Bronchial smooth muscle cell (primary cell): Measurements from ENCODE around the gene RGL3. TPM values are rescaled to one million over a fixed set of nuclear protein-coding genes. Genes with fewer than 3 reads are reported as not detected.

Experiments
- total RNA-seq: library from RNA; depleted of rRNA; stranded (reverse); fragments of >200 nt; gene quantifications from 2 replicates; pipeline ENCODE4 v1.2.1, GENCODE V29; 2014

Gene RGL3, protein sequence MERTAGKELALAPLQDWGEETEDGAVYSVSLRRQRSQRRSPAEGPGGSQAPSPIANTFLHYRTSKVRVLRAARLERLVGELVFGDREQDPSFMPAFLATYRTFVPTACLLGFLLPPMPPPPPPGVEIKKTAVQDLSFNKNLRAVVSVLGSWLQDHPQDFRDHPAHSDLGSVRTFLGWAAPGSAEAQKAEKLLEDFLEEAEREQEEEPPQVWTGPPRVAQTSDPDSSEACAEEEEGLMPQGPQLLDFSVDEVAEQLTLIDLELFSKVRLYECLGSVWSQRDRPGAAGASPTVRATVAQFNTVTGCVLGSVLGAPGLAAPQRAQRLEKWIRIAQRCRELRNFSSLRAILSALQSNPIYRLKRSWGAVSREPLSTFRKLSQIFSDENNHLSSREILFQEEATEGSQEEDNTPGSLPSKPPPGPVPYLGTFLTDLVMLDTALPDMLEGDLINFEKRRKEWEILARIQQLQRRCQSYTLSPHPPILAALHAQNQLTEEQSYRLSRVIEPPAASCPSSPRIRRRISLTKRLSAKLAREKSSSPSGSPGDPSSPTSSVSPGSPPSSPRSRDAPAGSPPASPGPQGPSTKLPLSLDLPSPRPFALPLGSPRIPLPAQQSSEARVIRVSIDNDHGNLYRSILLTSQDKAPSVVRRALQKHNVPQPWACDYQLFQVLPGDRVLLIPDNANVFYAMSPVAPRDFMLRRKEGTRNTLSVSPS
- 2.7 and 4.4 TPM in 2 replicates for total RNA-seq

DNA sequence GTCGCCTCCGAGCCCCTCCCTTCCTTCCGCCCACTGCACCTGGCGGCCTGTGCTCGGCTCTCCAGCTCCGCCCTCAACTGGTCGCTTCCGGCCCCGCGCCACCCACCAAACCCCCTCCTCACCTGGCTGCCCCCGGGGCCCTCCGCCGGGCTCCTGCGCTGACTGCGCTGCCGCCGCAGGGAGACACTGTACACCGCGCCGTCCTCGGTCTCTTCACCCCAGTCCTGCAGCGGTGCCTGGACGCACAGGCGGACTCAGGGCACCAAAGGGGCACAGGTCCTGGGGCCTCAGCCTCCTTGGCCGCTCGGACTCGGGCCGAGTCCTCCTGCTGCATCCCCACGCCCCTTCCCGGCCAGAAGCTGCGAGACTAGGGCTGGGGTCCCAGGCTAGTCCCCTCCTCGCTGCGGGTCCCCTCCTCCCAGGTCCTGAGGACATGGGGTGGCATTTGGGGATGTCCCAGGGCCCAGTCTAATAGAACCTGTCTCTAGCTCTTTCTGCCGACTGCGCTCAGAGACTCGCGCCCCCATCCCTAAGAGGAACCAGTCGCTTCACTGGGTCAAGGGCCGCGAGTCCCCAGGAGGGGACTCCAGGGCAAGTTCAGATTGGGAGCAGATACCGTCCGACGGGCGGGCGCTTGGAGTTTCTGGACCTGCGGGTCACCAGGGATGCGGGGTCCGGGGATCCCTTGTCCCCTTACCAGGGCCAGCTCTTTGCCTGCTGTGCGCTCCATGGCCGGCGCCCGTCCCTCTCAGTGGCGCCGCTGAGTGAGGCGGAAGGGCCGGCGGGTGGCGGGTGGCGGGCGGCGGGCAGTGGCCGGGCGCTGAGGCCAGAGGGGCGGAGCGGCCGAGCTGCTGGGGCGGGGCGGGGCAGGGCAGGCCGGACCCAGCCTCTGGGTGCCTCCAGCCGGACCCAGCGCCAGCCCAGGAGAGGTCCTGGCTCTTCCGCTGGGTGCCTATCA, at the start of gene RGL3:
Gene RGL3, minus strand, starts transcription at position 766 of the 958 bp plus-strand sequence. Its CDS starts 36 bp downstream, at position 730.

GRCh38 chr19:11435057-11435832, 16.1 kb upstream of the RGL3 start, which contains the start of the genes ODAD3 and PRKCSH:
Gene ODAD3 (minus strand): TSS chr19:11435121. CDS start chr19:11435016, 105 bp downstream.
Gene PRKCSH (plus strand): TSS chr19:11435635. CDS start chr19:11436118, 483 bp downstream.

DNA sequence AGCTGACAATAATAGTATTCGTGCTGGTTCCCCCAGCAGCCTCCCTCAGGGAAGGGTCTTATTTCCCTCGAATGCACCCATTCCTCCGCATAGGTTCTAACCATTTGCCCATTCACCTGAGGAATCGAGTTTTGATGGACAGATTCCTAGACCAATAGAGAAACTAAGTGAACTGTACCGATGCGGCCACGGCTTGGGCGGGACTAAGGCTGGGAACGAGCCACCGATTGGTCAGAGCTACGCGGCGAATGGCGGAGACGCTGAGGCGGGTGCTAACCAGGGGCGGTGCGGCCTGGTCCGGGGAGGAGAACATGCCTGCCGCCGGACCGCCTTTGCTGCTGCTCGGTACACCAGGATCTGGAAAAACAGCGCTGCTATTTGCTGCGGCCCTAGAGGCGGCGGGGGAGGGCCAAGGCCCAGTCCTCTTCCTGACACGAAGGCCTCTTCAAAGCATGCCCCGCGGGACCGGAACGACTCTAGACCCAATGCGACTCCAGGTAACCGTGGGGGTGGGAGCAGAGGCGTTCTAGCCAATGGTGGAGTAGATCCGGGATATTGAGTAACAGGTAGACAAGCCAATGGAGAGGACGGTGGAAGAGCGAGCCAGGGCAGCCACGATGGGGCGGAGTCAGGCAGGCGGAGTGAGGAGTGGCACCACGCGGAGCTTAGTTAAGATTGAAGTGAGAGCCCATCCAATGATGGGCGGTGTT, 44.5 kb downstream of the RGL3 start, which contains the start of gene SWSAP1:
Gene SWSAP1, plus strand, starts transcription at position 234 of the 710 bp plus-strand sequence. Its CDS starts 15 bp downstream, at position 249.

GRCh38 chr19:11355160-11356073, 63.7 kb downstream of the RGL3 start, which contains the start of gene PLPPR2:
Gene PLPPR2 (plus strand): TSS chr19:11355432. CDS start chr19:11357674, 2,242 bp downstream.

DNA sequence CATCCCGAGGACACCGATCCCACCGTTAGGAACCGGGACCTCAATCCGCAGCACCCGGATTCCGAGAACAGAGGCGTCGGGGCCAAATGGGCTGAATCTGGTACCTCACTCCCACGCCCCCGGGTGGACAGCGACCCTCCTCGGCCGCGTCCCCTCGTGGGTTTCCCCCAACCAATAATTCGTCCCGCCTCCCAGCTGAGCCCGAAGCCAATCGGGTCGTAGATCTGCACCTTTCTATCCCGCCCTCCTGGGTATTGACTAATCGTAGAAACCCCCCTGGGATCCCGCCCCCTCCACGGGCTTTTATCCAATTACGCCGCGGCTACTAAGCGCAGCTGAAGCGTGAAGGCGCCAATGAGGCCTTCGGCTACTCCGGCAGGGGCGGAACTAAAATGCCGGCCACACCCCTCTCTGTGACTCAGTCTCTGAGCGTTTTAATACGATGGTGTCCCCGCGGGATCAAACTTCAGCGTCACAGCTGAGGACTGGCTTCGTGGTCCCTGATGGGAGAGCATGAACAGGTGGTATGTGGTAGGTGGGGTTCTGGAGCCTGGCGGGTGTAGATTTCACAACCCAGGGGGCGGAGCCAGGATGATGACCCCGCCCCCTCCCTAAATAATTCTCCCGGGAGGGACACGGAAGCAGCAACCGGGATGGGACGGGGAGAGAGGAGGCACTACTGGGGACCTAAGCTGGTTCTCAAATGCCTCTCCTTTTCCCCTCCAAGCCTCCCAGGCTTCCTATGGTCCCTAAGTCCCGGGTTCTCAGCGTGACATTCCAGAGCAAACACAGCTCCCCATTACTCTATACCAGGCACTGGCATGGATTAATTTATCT, 72.8 kb downstream of the RGL3 start, which contains the start of the genes CCDC159 and TMEM205:
Gene CCDC159, plus strand, starts transcription at position 416 of the 837 bp plus-strand sequence. Its CDS starts 88 bp downstream, at position 504.
Gene TMEM205, minus strand, starts transcription at position 165 of the 837 bp plus-strand sequence. CDS start 649 bp downstream, outside the sequence.

Other genes starting within 250 kb of the RGL3 start
- gene KANK2, start 221.8 kb downstream of the RGL3 start, total RNA-seq: 350 and 544 TPM in 2 replicates
- not detected in 2 replicates for gene ANGPTL8, start 179.7 kb downstream of the RGL3 start, total RNA-seq
- 8.2 and 12.5 TPM in 2 replicates for gene DOCK6, start 156.8 kb downstream of the RGL3 start, total RNA-seq
- not detected in 2 replicates for gene TSPAN16, start 123.2 kb downstream of the RGL3 start, total RNA-seq
- gene RAB3D, start 79.7 kb downstream of the RGL3 start, total RNA-seq: 12.0 and 24.0 TPM in 2 replicates
- 64.7 and 88.6 TPM in 2 replicates for gene TMEM205, start 73.0 kb downstream of the RGL3 start, total RNA-seq
- gene CCDC159, start 72.8 kb downstream of the RGL3 start, total RNA-seq: 8.5 and 9.7 TPM in 2 replicates
- gene PLPPR2, start 63.9 kb downstream of the RGL3 start, total RNA-seq: 5.8 TPM in 2 replicates
- gene SWSAP1, start 44.6 kb downstream of the RGL3 start, total RNA-seq: 0.09 and 0.47 TPM in 2 replicates
- 3.3 and 5.6 TPM in 2 replicates for gene EPOR, start 35.0 kb downstream of the RGL3 start, total RNA-seq
- gene ODAD3, start 15.8 kb upstream of the RGL3 start, total RNA-seq: 0.79 and 1.0 TPM in 2 replicates
- gene PRKCSH, start 16.3 kb upstream of the RGL3 start, total RNA-seq: 116 and 121 TPM in 2 replicates
- gene ELAVL3, start 61.7 kb upstream of the RGL3 start, total RNA-seq: under 0.01 TPM in 1 of 2 replicates, not detected in the other
- 4.6 and 4.9 TPM in 2 replicates for gene ZNF653, start 86.5 kb upstream of the RGL3 start, total RNA-seq
- gene ECSIT, start 109.8 kb upstream of the RGL3 start, total RNA-seq: 29.6 and 71.3 TPM in 2 replicates
- gene CNN1, start 119.5 kb upstream of the RGL3 start, total RNA-seq: 5.5 and 8.2 TPM in 2 replicates
- 25.7 and 25.8 TPM in 2 replicates for gene ELOF1, start 139.9 kb upstream of the RGL3 start, total RNA-seq
- 0.34 and 0.95 TPM in 2 replicates for gene ACP5, start 158.3 kb upstream of the RGL3 start, total RNA-seq
- gene ZNF627, start 178.2 kb upstream of the RGL3 start, total RNA-seq: 15.3 and 17.3 TPM in 2 replicates